ENCODE measurements around the gene IL1RAP.

DNA sequence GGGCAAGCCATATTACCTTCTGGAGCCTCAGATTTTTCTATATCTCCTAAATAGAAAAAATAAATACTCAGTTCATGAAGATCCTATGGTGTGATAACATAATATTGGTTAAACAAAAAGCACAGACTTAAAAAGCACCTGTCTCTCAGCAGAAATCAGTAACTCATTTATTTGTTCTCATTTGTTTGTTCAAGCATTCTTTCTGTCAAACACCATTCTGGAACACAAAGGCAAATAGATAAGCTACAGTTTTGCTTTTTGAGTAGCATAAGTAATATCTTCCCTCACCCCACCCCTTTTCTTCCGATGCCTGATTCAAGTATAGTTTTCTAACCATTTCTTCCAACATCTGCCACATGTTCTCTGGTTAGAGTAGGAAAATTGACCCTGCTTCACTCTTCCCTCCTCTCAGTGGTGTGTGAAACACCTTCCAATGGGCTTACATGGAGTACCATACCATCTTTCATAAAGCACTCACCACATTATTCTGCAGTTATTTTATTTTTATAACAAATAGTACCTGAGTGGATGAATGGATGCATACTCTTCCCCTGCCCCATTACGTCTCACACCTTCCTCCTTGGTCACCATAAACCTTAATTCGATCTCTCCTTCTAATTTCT, 8.4 kb upstream of the IL1RAP start:
- TF ChIP-seq, protein P1, sequence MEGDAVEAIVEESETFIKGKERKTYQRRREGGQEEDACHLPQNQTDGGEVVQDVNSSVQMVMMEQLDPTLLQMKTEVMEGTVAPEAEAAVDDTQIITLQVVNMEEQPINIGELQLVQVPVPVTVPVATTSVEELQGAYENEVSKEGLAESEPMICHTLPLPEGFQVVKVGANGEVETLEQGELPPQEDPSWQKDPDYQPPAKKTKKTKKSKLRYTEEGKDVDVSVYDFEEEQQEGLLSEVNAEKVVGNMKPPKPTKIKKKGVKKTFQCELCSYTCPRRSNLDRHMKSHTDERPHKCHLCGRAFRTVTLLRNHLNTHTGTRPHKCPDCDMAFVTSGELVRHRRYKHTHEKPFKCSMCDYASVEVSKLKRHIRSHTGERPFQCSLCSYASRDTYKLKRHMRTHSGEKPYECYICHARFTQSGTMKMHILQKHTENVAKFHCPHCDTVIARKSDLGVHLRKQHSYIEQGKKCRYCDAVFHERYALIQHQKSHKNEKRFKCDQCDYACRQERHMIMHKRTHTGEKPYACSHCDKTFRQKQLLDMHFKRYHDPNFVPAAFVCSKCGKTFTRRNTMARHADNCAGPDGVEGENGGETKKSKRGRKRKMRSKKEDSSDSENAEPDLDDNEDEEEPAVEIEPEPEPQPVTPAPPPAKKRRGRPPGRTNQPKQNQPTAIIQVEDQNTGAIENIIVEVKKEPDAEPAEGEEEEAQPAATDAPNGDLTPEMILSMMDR (IDR thresholded peaks at IDR 0.05), result no peak
- TF ChIP-seq POLR2AphosphoS5 (IDR thresholded peaks at IDR 0.05; ENCODE audit: insufficient read depth in 1 of 2, low read depth in 1 of 2) (no peak), POLR2A (IDR thresholded peaks at IDR 0.05) (no peak)

Measured in vagina (tissue), 2 donors.